Measurements from ENCODE around the gene UNC79.

DNA sequence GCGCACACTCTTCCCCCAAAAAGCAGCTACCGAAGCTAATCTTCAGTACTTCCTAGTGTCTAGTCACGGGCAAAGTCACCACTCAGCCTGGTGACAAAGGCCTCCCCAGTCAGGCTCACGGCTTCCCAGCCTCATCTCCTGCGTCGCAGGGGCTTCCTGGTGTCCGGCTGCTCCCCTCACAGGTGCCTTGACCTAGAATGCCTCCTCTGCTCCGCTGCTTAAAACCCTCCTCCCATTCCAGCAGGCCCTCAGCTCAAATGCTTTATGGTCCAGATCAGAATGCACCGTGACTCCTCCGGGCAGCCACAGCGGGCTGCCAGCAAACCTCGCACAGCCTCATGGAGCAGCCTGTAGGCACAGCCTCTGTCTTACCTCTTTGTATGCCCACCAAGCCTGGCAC is 304.5 kb downstream of the UNC79 start:
- TF ChIP-seq, protein P1, sequence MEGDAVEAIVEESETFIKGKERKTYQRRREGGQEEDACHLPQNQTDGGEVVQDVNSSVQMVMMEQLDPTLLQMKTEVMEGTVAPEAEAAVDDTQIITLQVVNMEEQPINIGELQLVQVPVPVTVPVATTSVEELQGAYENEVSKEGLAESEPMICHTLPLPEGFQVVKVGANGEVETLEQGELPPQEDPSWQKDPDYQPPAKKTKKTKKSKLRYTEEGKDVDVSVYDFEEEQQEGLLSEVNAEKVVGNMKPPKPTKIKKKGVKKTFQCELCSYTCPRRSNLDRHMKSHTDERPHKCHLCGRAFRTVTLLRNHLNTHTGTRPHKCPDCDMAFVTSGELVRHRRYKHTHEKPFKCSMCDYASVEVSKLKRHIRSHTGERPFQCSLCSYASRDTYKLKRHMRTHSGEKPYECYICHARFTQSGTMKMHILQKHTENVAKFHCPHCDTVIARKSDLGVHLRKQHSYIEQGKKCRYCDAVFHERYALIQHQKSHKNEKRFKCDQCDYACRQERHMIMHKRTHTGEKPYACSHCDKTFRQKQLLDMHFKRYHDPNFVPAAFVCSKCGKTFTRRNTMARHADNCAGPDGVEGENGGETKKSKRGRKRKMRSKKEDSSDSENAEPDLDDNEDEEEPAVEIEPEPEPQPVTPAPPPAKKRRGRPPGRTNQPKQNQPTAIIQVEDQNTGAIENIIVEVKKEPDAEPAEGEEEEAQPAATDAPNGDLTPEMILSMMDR (IDR thresholded peaks at IDR 0.05): no peak
- TF ChIP-seq, protein P2, sequence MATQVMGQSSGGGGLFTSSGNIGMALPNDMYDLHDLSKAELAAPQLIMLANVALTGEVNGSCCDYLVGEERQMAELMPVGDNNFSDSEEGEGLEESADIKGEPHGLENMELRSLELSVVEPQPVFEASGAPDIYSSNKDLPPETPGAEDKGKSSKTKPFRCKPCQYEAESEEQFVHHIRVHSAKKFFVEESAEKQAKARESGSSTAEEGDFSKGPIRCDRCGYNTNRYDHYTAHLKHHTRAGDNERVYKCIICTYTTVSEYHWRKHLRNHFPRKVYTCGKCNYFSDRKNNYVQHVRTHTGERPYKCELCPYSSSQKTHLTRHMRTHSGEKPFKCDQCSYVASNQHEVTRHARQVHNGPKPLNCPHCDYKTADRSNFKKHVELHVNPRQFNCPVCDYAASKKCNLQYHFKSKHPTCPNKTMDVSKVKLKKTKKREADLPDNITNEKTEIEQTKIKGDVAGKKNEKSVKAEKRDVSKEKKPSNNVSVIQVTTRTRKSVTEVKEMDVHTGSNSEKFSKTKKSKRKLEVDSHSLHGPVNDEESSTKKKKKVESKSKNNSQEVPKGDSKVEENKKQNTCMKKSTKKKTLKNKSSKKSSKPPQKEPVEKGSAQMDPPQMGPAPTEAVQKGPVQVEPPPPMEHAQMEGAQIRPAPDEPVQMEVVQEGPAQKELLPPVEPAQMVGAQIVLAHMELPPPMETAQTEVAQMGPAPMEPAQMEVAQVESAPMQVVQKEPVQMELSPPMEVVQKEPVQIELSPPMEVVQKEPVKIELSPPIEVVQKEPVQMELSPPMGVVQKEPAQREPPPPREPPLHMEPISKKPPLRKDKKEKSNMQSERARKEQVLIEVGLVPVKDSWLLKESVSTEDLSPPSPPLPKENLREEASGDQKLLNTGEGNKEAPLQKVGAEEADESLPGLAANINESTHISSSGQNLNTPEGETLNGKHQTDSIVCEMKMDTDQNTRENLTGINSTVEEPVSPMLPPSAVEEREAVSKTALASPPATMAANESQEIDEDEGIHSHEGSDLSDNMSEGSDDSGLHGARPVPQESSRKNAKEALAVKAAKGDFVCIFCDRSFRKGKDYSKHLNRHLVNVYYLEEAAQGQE (IDR thresholded peaks at IDR 0.05; ENCODE audit: insufficient read depth in 1 of 2, low read depth in 2 of 2, low read length in 1 of 2): no peak
